Cardiac ventricle fibroblast (primary cell): ENCODE data around the gene OR52A5. TPM values are rescaled to one million over a fixed set of nuclear protein-coding genes. Genes with fewer than 3 reads are reported as not detected.

ENCODE experiments used
- total RNA-seq: library from RNA; depleted of rRNA; stranded (reverse); fragments of >200 nt; gene quantifications from 2 replicates; pipeline ENCODE4 v1.2.3, GENCODE V29; 2015

Gene OR52A5
- not detected in 2 replicates for total RNA-seq

DNA sequence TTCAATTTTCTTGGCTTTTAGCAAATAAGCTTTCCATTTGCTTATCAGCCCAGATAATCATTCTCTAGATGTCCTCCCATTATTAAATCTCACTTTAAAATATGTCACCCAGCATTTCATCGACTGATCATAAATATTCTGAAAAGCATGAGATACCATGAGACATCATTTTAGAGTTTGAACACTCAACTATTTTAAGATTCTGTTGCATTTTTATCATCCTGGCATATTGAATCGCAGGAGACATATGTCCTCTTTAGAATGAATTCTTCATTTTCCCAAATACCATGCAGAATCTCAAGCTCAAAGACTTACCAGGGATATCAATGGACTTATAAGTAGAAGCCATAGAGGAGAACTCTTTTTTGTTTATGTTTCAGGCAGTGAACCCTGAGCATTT is at the start of gene OR52A5:
Gene OR52A5, minus strand, starts transcription at position 361 of the 400 bp plus-strand sequence. CDS start 5,714 bp downstream, outside the sequence.

DNA sequence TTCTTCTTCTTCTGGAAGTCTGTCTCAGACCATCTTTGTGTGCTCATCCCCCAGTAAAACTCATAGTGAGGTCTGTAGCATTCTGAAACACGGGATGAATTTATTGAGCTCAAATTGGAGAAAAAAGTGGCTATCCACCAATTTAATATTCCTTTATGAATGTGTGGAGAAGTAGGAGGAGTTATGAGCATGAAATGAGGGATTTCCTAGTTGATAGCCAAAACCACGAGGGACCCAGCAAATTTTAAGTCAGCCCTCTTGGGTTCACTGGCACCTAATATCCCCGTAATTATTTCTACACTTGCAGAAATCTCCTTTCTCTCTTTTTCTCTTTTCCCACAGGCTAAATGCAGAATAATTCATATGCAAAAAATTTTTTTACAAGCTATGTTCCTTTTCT is 16.5 kb upstream of the OR52A5 start, which contains the start of gene OR52A1:
Gene OR52A1, minus strand, starts transcription at position 101 of the 400 bp plus-strand sequence. CDS start 2,388 bp downstream, outside the sequence.

Other genes starting within 250 kb of the OR52A5 start
- gene OR51A7, start 234.6 kb downstream of the OR52A5 start, total RNA-seq, result not detected in 2 replicates
- not detected in 2 replicates for gene OR51G2, start 219.0 kb downstream of the OR52A5 start, total RNA-seq
- gene OR51G1, start 214.0 kb downstream of the OR52A5 start, total RNA-seq, result not detected in 2 replicates
- gene OR51A4, start 190.8 kb downstream of the OR52A5 start, total RNA-seq, result not detected in 2 replicates
- gene OR51A2, start 182.6 kb downstream of the OR52A5 start, total RNA-seq, result not detected in 2 replicates
- gene OR51L1, start 143.5 kb downstream of the OR52A5 start, total RNA-seq, result not detected in 2 replicates
- not detected in 2 replicates for gene OR52J3, start 91.8 kb downstream of the OR52A5 start, total RNA-seq
- gene OR52E2, start 78.7 kb downstream of the OR52A5 start, total RNA-seq, result not detected in 2 replicates
- not detected in 2 replicates for gene OR52E1, start 68.8 kb downstream of the OR52A5 start, total RNA-seq
- gene OR52A1, start 16.4 kb upstream of the OR52A5 start, total RNA-seq, result not detected in 2 replicates
- not detected in 2 replicates for gene OR51V1, start 62.3 kb upstream of the OR52A5 start, total RNA-seq
- gene HBB, start 88.7 kb upstream of the OR52A5 start, total RNA-seq, result not detected in 2 replicates
- not detected in 2 replicates for gene HBD, start 96.1 kb upstream of the OR52A5 start, total RNA-seq
- not detected in 2 replicates for gene HBG1, start 111.5 kb upstream of the OR52A5 start, total RNA-seq
- gene HBG2, start 116.4 kb upstream of the OR52A5 start, total RNA-seq, result not detected in 2 replicates
- gene HBE1, start 131.6 kb upstream of the OR52A5 start, total RNA-seq, result not detected in 2 replicates
- gene OR51B4, start 163.6 kb upstream of the OR52A5 start, total RNA-seq, result not detected in 2 replicates
- gene OR51B2, start 185.9 kb upstream of the OR52A5 start, total RNA-seq, result not detected in 2 replicates
- gene OR51B5, start 205.2 kb upstream of the OR52A5 start, total RNA-seq, result not detected in 2 replicates
- gene OR51B6, start 213.2 kb upstream of the OR52A5 start, total RNA-seq, result not detected in 2 replicates
- gene OR51M1, start 245.5 kb upstream of the OR52A5 start, total RNA-seq, result not detected in 2 replicates